ENCODE measurements around the gene ACSF2. TPM values are rescaled to one million over a fixed set of nuclear protein-coding genes. Genes with fewer than 3 reads are reported as not detected.
"Not testable (repeated sequence)": the region's sequence is repeated elsewhere in the genome, so short reads cannot be mapped to it uniquely, and the experiment has no call there.

ACSF2 gene
- total RNA-seq, 1 donor from 2014 or later = 26.1 TPM

- no peaks in the 10 kb centered on the region for H3K27me3 ChIP-seq
- H3K27ac ChIP-seq = no peak overlapping the region
- peaks cover 1 to 7% of the 10 kb centered on the region in 2 donors for H3K4me1 ChIP-seq
- no peak for DNase-seq (ENCODE audit: low spot score in 2 of 2)
- H3K9me3 ChIP-seq = no peaks in the 10 kb centered on the region
- no peak overlapping the region for H3K4me3 ChIP-seq
- H3K36me3 ChIP-seq = peaks cover 0 to 17% of the 10 kb centered on the region in 2 donors
- TF ChIP-seq CTCF (IDR thresholded peaks at IDR 0.05) = no peak
- intact Hi-C loops (cut with DNase I) = no loop called here
Observed at GRCh38 chr17:50474523-50474922, 48.5 kb downstream of the ACSF2 start.

- peaks cover 5 to 13% of the 10 kb centered on the region in 2 donors for H3K4me1 ChIP-seq
- no peaks in the 10 kb centered on the region for H3K27me3 ChIP-seq
- H3K27ac ChIP-seq = no peak overlapping the region
- peaks cover 0 to 17% of the 10 kb centered on the region in 2 donors for H3K36me3 ChIP-seq
- H3K4me3 ChIP-seq = no peak overlapping the region
- no peak for TF ChIP-seq CTCF (IDR thresholded peaks at IDR 0.05)
- H3K9me3 ChIP-seq = no peaks in the 10 kb centered on the region
- no peak for DNase-seq (ENCODE audit: low spot score in 2 of 2)
- intact Hi-C loops (cut with DNase I) = no loop called here
Observed at GRCh38 chr17:50475362-50475761, 49.3 kb downstream of the ACSF2 start.

- Histone ChIP-seq H3K4me1 (peaks cover 5 to 17% of the 10 kb centered on the region in 2 donors), H3K36me3 (peaks cover 0 to 14% of the 10 kb centered on the region in 2 donors)
- H3K4me3 ChIP-seq; H3K27me3 ChIP-seq; DNase-seq (ENCODE audit: low spot score in 2 of 2); H3K9me3 ChIP-seq; H3K27ac ChIP-seq; intact Hi-C loops (cut with DNase I): not testable (repeated sequence)
Observed at GRCh38 chr17:50475775-50476544, 49.9 kb downstream of the ACSF2 start.

GRCh38 chr17:50476545-50477315, 50.7 kb downstream of the ACSF2 start:
- Histone ChIP-seq H3K27me3 (no peaks in the 10 kb centered on the region), H3K4me3 (no peak overlapping the region), H3K36me3 (peaks cover 0 to 11% of the 10 kb centered on the region in 2 donors), H3K27ac (no peak overlapping the region), H3K9me3 (no peaks in the 10 kb centered on the region), H3K4me1 (peaks cover 5 to 18% of the 10 kb centered on the region in 2 donors)
- no peak for DNase-seq (ENCODE audit: low spot score in 2 of 2)
- TF ChIP-seq CTCF (IDR thresholded peaks at IDR 0.05) = no peak
- intact Hi-C loops (cut with DNase I) = no loop called here

GRCh38 chr17:50477976-50478375, 52.0 kb downstream of the ACSF2 start:
- Histone ChIP-seq H3K27me3 (no peaks in the 10 kb centered on the region), H3K36me3 (peaks cover 3 to 13% of the 10 kb centered on the region in 2 donors), H3K9me3 (no peaks in the 10 kb centered on the region), H3K4me1 (peaks cover 7 to 22% of the 10 kb centered on the region in 2 donors), H3K4me3 (peak overlapping the region; percentile 68 to 71), H3K27ac (peak overlapping the region; percentile 79 to 88)
- intact Hi-C loops (cut with DNase I) = loop anchor here (1.0 to 2.0 kb wide), 2 partner anchors 31 to 64 kb away; partner anchors contain the start of gene MYCBPAP
- TF ChIP-seq CTCF (IDR thresholded peaks at IDR 0.05) = no peak
- no peak for DNase-seq (ENCODE audit: low spot score in 2 of 2)
